Activated naive CD8-positive, alpha-beta T cell treated with anti-CD3 and anti-CD28 coated beads for 36 hours (primary cell): Measurements from ENCODE around the gene RDH14. TPM values are rescaled to one million over a fixed set of nuclear protein-coding genes. Genes with fewer than 3 reads are reported as not detected.
A peak's percentile ranks its signal among the peaks of the same experiment; 100 is the strongest.

Experiments used
- DNase-seq: peaks from one replicate; pipeline ENCODE4 v3.0.0; 2021
- H3K27ac Mint-ChIP-seq: one replicate; pipeline ENCODE4 v1.8.0; 2022; ENCODE audit warnings: mild to moderate bottlenecking, moderate library complexity, mixed read lengths
- H3K27me3 Mint-ChIP-seq: one replicate; pipeline ENCODE4 v1.8.0; 2022; ENCODE audit warnings: mild to moderate bottlenecking, mixed read lengths
- H3K36me3 Mint-ChIP-seq: one replicate; pipeline ENCODE4 v1.8.0; 2021; ENCODE audit warnings: mild to moderate bottlenecking, mixed read lengths
- H3K4me1 Mint-ChIP-seq: one replicate; pipeline ENCODE4 v1.8.0; 2021; ENCODE audit warnings: mixed read lengths
- H3K4me3 Mint-ChIP-seq: one replicate; pipeline ENCODE4 v1.8.0; 2022; ENCODE audit warnings: mild to moderate bottlenecking, moderate library complexity, mixed read lengths
- H3K9me3 Mint-ChIP-seq: one replicate; pipeline ENCODE4 v1.8.0; 2022; ENCODE audit warnings: mixed read lengths
- total RNA-seq, 2 experiments: library from RNA; stranded (reverse); gene quantifications; one replicate each; pipeline ENCODE4 v1.2.3, GENCODE V29; 2021

Gene RDH14
- total RNA-seq, 2 experiments from 2014 or later: 20.5 to 21.2 TPM

GRCh38 chr2:18550433-18550832 lies 10.0 kb downstream of the RDH14 start:
- no peaks in the 10 kb centered on the region for H3K9me3 Mint-ChIP-seq
- no peak for DNase-seq
- H3K27me3 Mint-ChIP-seq: no peaks in the 10 kb centered on the region
- H3K27ac Mint-ChIP-seq: no peak overlapping the region
- H3K4me1 Mint-ChIP-seq: peaks cover 56% of the 10 kb centered on the region
- H3K4me3 Mint-ChIP-seq: no peak overlapping the region
- H3K36me3 Mint-ChIP-seq: peaks cover 38% of the 10 kb centered on the region

DNA sequence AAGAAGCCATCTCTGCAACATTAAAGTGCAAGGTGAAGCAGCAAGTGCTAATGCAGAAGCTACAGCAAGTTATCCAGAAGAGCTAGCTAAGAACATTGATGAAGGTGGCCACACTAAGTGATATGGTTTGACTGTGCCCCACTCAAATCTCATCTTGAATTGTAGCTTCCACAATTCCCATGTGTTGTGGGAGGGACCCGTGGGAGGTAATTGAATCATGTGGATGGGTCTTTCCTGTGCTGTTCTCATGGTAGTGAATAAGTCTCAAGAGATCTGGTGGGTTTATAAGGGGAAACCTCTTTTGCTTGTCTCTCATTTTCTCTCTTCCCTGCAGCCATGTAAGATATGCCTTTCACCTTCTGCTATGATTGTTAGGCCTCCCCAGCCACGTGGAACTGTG lies 11.4 kb downstream of the RDH14 start:
- Mint-ChIP-seq H3K4me3 (no peak overlapping the region), H3K36me3 (peaks cover 31% of the 10 kb centered on the region), H3K27me3 (no peaks in the 10 kb centered on the region), H3K27ac (no peak overlapping the region), H3K9me3 (peaks cover 2% of the 10 kb centered on the region), H3K4me1 (peaks cover 53% of the 10 kb centered on the region)
- no peak for DNase-seq

DNA sequence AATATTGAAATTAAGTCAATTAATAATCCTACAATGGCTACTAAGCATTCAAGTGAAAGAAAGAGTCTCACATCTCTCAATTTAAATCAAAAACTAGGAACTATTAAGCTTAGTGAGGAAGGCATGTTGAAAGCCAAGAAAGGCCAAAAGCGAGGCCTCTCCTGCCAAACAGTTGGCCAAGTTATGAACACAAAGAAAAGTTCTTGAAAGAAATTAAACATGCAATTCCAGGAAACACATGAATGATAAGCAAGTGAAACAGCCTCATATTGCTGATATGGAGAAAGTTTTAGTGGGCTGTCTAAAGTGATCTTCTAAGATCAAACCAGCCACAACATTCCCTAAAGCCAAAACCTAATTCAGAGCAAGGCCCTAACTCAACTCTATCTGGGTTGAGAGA lies 11.8 kb downstream of the RDH14 start:
- H3K4me1 Mint-ChIP-seq: peaks cover 50% of the 10 kb centered on the region
- peaks cover 28% of the 10 kb centered on the region for H3K36me3 Mint-ChIP-seq
- peaks cover 2% of the 10 kb centered on the region for H3K9me3 Mint-ChIP-seq
- no peaks in the 10 kb centered on the region for H3K27me3 Mint-ChIP-seq
- H3K27ac Mint-ChIP-seq: no peak overlapping the region
- no peak for DNase-seq
- no peak overlapping the region for H3K4me3 Mint-ChIP-seq

- no peak overlapping the region for H3K27ac Mint-ChIP-seq
- H3K27me3 Mint-ChIP-seq: no peaks in the 10 kb centered on the region
- H3K4me3 Mint-ChIP-seq: peak overlapping the region; percentile 22
- H3K36me3 Mint-ChIP-seq: peaks cover 17% of the 10 kb centered on the region
- H3K9me3 Mint-ChIP-seq: peaks cover 2% of the 10 kb centered on the region
- no peak for DNase-seq
- H3K4me1 Mint-ChIP-seq: peaks cover 33% of the 10 kb centered on the region
Observed at GRCh38 chr2:18546567-18546966, 13.9 kb downstream of the RDH14 start.

DNA sequence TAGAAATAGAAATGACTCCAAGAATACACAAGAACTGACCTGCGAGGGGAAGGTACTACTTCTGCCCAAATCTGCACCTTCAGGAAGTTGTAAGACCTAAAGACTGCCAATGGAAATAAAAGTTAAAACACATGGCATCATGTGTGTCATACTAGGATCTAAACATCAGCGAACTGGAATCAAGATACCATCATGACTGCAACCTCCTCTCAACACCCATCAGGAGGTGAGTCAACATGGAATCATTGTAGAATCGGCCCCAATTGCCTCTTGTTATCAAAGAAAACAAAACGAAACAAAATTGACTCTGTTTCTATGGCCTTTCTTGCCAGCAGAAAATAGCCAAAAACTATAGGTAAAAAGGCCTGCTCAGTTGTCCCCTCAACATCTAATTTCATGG lies 15.1 kb downstream of the RDH14 start:
- Mint-ChIP-seq H3K36me3 (peaks cover 21% of the 10 kb centered on the region), H3K9me3 (peaks cover 6% of the 10 kb centered on the region), H3K4me1 (peaks cover 28% of the 10 kb centered on the region), H3K4me3 (no peak overlapping the region), H3K27me3 (no peaks in the 10 kb centered on the region), H3K27ac (no peak overlapping the region)
- no peak for DNase-seq

GRCh38 chr2:18544171-18544570 lies 16.3 kb downstream of the RDH14 start:
- H3K9me3 Mint-ChIP-seq: peaks cover 6% of the 10 kb centered on the region
- no peak for DNase-seq
- peaks cover 26% of the 10 kb centered on the region for H3K4me1 Mint-ChIP-seq
- no peak overlapping the region for H3K4me3 Mint-ChIP-seq
- no peaks in the 10 kb centered on the region for H3K27me3 Mint-ChIP-seq
- H3K36me3 Mint-ChIP-seq: peaks cover 16% of the 10 kb centered on the region
- no peak overlapping the region for H3K27ac Mint-ChIP-seq

GRCh38 chr2:18540872-18541271 lies 19.6 kb downstream of the RDH14 start:
- Mint-ChIP-seq H3K4me3 (no peak overlapping the region), H3K27ac (no peak overlapping the region), H3K36me3 (peaks cover 10% of the 10 kb centered on the region), H3K4me1 (peaks cover 6% of the 10 kb centered on the region), H3K9me3 (peaks cover 6% of the 10 kb centered on the region), H3K27me3 (no peaks in the 10 kb centered on the region)
- DNase-seq: no peak

- H3K36me3 Mint-ChIP-seq: peaks cover 5% of the 10 kb centered on the region
- H3K9me3 Mint-ChIP-seq: peaks cover 4% of the 10 kb centered on the region
- no peak overlapping the region for H3K27ac Mint-ChIP-seq
- H3K27me3 Mint-ChIP-seq: no peaks in the 10 kb centered on the region
- H3K4me1 Mint-ChIP-seq: no peaks in the 10 kb centered on the region
- no peak for DNase-seq
- H3K4me3 Mint-ChIP-seq: no peak overlapping the region
Observed at GRCh38 chr2:18536697-18537096, 23.8 kb downstream of the RDH14 start.

- peaks cover 4% of the 10 kb centered on the region for H3K9me3 Mint-ChIP-seq
- no peak overlapping the region for H3K27ac Mint-ChIP-seq
- no peaks in the 10 kb centered on the region for H3K4me1 Mint-ChIP-seq
- peaks cover 4% of the 10 kb centered on the region for H3K36me3 Mint-ChIP-seq
- DNase-seq: no peak
- no peaks in the 10 kb centered on the region for H3K27me3 Mint-ChIP-seq
- H3K4me3 Mint-ChIP-seq: no peak overlapping the region
Observed at GRCh38 chr2:18536100-18536499, 24.4 kb downstream of the RDH14 start.

GRCh38 chr2:18531194-18531593 lies 29.3 kb downstream of the RDH14 start:
- H3K36me3 Mint-ChIP-seq: no peaks in the 10 kb centered on the region
- no peaks in the 10 kb centered on the region for H3K4me1 Mint-ChIP-seq
- no peaks in the 10 kb centered on the region for H3K27me3 Mint-ChIP-seq
- H3K27ac Mint-ChIP-seq: no peak overlapping the region
- no peak for DNase-seq
- no peak overlapping the region for H3K4me3 Mint-ChIP-seq
- H3K9me3 Mint-ChIP-seq: no peaks in the 10 kb centered on the region

DNA sequence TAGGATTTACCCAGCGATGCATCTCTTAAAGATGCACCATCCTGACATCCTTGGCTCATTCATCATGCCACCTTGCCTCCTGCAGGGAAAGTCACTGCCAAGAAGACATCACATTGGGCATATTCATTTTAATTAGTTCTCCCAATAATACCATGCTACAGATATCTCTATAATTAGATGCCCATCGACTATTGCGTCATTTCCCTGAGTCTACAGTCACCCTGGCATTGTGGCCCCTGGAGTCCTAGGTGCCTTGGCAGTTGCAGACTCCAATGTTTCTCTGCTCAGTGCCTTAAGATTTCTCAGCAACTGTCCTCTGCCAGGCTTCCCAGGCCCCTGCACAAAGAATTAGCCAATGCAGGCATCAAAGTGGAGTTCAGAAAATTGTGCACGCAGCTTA lies 32.6 kb downstream of the RDH14 start:
- H3K9me3 Mint-ChIP-seq: no peaks in the 10 kb centered on the region
- no peak overlapping the region for H3K27ac Mint-ChIP-seq
- H3K27me3 Mint-ChIP-seq: no peaks in the 10 kb centered on the region
- H3K4me1 Mint-ChIP-seq: no peaks in the 10 kb centered on the region
- DNase-seq: no peak
- no peaks in the 10 kb centered on the region for H3K36me3 Mint-ChIP-seq
- no peak overlapping the region for H3K4me3 Mint-ChIP-seq

DNA sequence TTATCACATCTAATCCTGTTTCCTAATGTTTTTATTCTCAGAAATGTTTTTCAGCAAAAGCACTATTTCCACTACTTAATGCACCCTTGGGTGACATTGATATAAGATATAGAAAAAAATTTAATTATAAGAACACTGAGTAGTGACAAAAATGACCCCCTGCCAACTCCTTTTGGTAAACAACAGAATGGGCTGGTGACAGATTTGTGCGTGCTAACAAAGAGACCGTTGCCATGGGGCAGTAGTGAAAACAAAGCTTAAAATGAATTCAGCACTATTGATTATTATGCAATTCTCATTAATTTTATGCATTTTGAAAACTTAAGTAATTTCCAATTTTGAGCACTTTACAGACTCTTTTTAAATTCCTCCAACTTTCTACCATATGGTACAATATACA lies 33.1 kb downstream of the RDH14 start:
- Mint-ChIP-seq H3K27me3 (no peaks in the 10 kb centered on the region), H3K4me1 (no peaks in the 10 kb centered on the region), H3K4me3 (no peak overlapping the region), H3K36me3 (no peaks in the 10 kb centered on the region), H3K9me3 (no peaks in the 10 kb centered on the region), H3K27ac (no peak overlapping the region)
- no peak for DNase-seq

- Mint-ChIP-seq H3K27me3 (no peaks in the 10 kb centered on the region), H3K4me3 (no peak overlapping the region), H3K4me1 (no peaks in the 10 kb centered on the region), H3K36me3 (no peaks in the 10 kb centered on the region), H3K27ac (no peak overlapping the region), H3K9me3 (no peaks in the 10 kb centered on the region)
- no peak for DNase-seq
Observed at GRCh38 chr2:18526429-18526828, 34.0 kb downstream of the RDH14 start.

GRCh38 chr2:18525852-18526251 lies 34.6 kb downstream of the RDH14 start:
- H3K27me3 Mint-ChIP-seq: no peaks in the 10 kb centered on the region
- DNase-seq: no peak
- no peaks in the 10 kb centered on the region for H3K4me1 Mint-ChIP-seq
- H3K36me3 Mint-ChIP-seq: no peaks in the 10 kb centered on the region
- H3K27ac Mint-ChIP-seq: no peak overlapping the region
- no peak overlapping the region for H3K4me3 Mint-ChIP-seq
- no peaks in the 10 kb centered on the region for H3K9me3 Mint-ChIP-seq

GRCh38 chr2:18525236-18525635 lies 35.2 kb downstream of the RDH14 start:
- no peaks in the 10 kb centered on the region for H3K9me3 Mint-ChIP-seq
- H3K27me3 Mint-ChIP-seq: peaks cover 3% of the 10 kb centered on the region
- no peaks in the 10 kb centered on the region for H3K4me1 Mint-ChIP-seq
- DNase-seq: no peak
- no peaks in the 10 kb centered on the region for H3K36me3 Mint-ChIP-seq
- H3K4me3 Mint-ChIP-seq: no peak overlapping the region
- H3K27ac Mint-ChIP-seq: no peak overlapping the region

GRCh38 chr2:18522484-18523146 lies 37.8 kb downstream of the RDH14 start:
- H3K9me3 Mint-ChIP-seq: no peaks in the 10 kb centered on the region
- H3K4me1 Mint-ChIP-seq: no peaks in the 10 kb centered on the region
- H3K4me3 Mint-ChIP-seq: no peak overlapping the region
- no peak for DNase-seq
- H3K27me3 Mint-ChIP-seq: peaks cover 20% of the 10 kb centered on the region
- H3K27ac Mint-ChIP-seq: no peak overlapping the region
- no peaks in the 10 kb centered on the region for H3K36me3 Mint-ChIP-seq
